ENCODE measurements around the gene INAFM1.
A peak's percentile ranks its signal among the peaks of the same experiment; 100 is the strongest.
"Not testable (repeated sequence)": the region's sequence is repeated elsewhere in the genome, so short reads cannot be mapped to it uniquely, and the experiment has no call there.

Gene INAFM1

GRCh38 chr19:47258895-47259555 is 15.7 kb upstream of the INAFM1 start:
- Histone ChIP-seq H2AFZ (ENCODE audit: low read depth) (no peak overlapping the region), H3K27ac (no peak overlapping the region), H3K79me2 (ENCODE audit: insufficient read depth, low read depth) (0 out of 2 replicates have a peak, but pooled peaks cover 6% of the 10 kb centered on the region), H3K4me3 (IDR thresholded peaks at IDR 0.05; ENCODE audit: insufficient read depth, low read depth, low read length) (no peak overlapping the region), H4K20me1 (ENCODE audit: insufficient read depth) (no peaks in the 10 kb centered on the region), H3K9ac (no peak overlapping the region), H3K27me3 (ENCODE audit: insufficient read depth, low read depth) (no peaks in the 10 kb centered on the region), H3K4me2 (peak overlapping the region; percentile 75; the same call in 1 of the 2 replicates), H3K36me3 (ENCODE audit: insufficient read depth) (no peaks in the 10 kb centered on the region), H3K4me1 (ENCODE audit: low read depth, poor library complexity, severe bottlenecking) (peaks cover 34% of the 10 kb centered on the region)
- no peak for TF ChIP-seq CTCF (conservative IDR thresholded peaks at IDR 0.05; ENCODE audit: low read depth, low read length)

GRCh38 chr19:47260476-47260875 is 14.2 kb upstream of the INAFM1 start:
- Histone ChIP-seq H3K27ac (no peak overlapping the region), H3K36me3 (ENCODE audit: insufficient read depth) (no peaks in the 10 kb centered on the region)

GRCh38 chr19:47261946-47262793 is 12.5 kb upstream of the INAFM1 start:
- Histone ChIP-seq H3K27ac (peak overlapping the region; percentile 71), H3K4me1 (ENCODE audit: low read depth, poor library complexity, severe bottlenecking) (peaks cover 32% of the 10 kb centered on the region), H3K4me2 (peak overlapping the region; percentile 26; the same call in 1 of the 2 replicates)
- H2AFZ ChIP-seq (ENCODE audit: low read depth); H3K4me3 ChIP-seq (IDR thresholded peaks at IDR 0.05; ENCODE audit: insufficient read depth, low read depth, low read length); H3K36me3 ChIP-seq (ENCODE audit: insufficient read depth); H3K79me2 ChIP-seq (ENCODE audit: insufficient read depth, low read depth); H3K9ac ChIP-seq; H3K27me3 ChIP-seq (ENCODE audit: insufficient read depth, low read depth); H4K20me1 ChIP-seq (ENCODE audit: insufficient read depth): not testable (repeated sequence)

More at GRCh38 chr19:47260476-47260875, 14.2 kb upstream of the INAFM1 start:
- H3K4me3 ChIP-seq (IDR thresholded peaks at IDR 0.05; ENCODE audit: insufficient read depth, low read depth, low read length): no peak overlapping the region
- H4K20me1 ChIP-seq (ENCODE audit: insufficient read depth): no peaks in the 10 kb centered on the region
- 0 out of 2 replicates have a peak, but pooled peaks cover 6% of the 10 kb centered on the region for H3K79me2 ChIP-seq (ENCODE audit: insufficient read depth, low read depth)
- H3K4me2 ChIP-seq: no peak overlapping the region
- H2AFZ ChIP-seq (ENCODE audit: low read depth): no peak overlapping the region
- no peaks in the 10 kb centered on the region for H3K27me3 ChIP-seq (ENCODE audit: insufficient read depth, low read depth)
- no peak overlapping the region for H3K9ac ChIP-seq
- no peak for TF ChIP-seq CTCF (conservative IDR thresholded peaks at IDR 0.05; ENCODE audit: low read depth, low read length)
- H3K4me1 ChIP-seq (ENCODE audit: low read depth, poor library complexity, severe bottlenecking): peaks cover 35% of the 10 kb centered on the region

GRCh38 chr19:47264629-47265028 is 10.1 kb upstream of the INAFM1 start:
- H3K4me3 ChIP-seq (IDR thresholded peaks at IDR 0.05; ENCODE audit: insufficient read depth, low read depth, low read length): no peak overlapping the region
- no peak overlapping the region for H2AFZ ChIP-seq (ENCODE audit: low read depth)
- TF ChIP-seq CTCF (conservative IDR thresholded peaks at IDR 0.05; ENCODE audit: low read depth, low read length): no peak
- H3K27ac ChIP-seq: no peak overlapping the region
- no peaks in the 10 kb centered on the region for H3K27me3 ChIP-seq (ENCODE audit: insufficient read depth, low read depth)
- H4K20me1 ChIP-seq (ENCODE audit: insufficient read depth): no peaks in the 10 kb centered on the region
- H3K79me2 ChIP-seq (ENCODE audit: insufficient read depth, low read depth): no peaks in the 10 kb centered on the region
- H3K4me1 ChIP-seq (ENCODE audit: low read depth, poor library complexity, severe bottlenecking): peaks cover 24% of the 10 kb centered on the region
- no peaks in the 10 kb centered on the region for H3K36me3 ChIP-seq (ENCODE audit: insufficient read depth)
- no peak overlapping the region for H3K9ac ChIP-seq
- H3K4me2 ChIP-seq: no peak overlapping the region
